WTC11 (cell line): ENCODE results near the gene TRIP11. TPM values are rescaled to one million over a fixed set of nuclear protein-coding genes. Genes with fewer than 3 reads are reported as not detected.

ENCODE experiments used
- ATAC-seq: fragments of 200-7000 bp; cut with Tn5 transposase; 2 replicates; pipeline ENCODE4 v1.10.0; 2021; ENCODE audit warnings: mild to moderate bottlenecking, moderate library complexity
- CTCF ChIA-PET: fragments of 300-600 bp; sonication (Branson Sonifier 250); formaldehyde crosslinking; loops from one replicate; lab custom pipeline; 2021; ENCODE audit warnings: antibody characterized with exemption; lab: Charles Lee
- POLR2A ChIA-PET: fragments of 350-600 bp; sonication (Branson Sonifier 250); formaldehyde crosslinking; loops from one replicate; lab custom pipeline; 2021; ENCODE audit warnings: antibody characterized with exemption; lab: Charles Lee
- DNase-seq: peaks from one replicate; pipeline ENCODE4 v3.0.0; 2021; ENCODE audit warnings: low spot score
- H3K27ac Mint-ChIP-seq: 2 replicates; pipeline ENCODE4 v1.8.0; 2021; ENCODE audit warnings: mixed read lengths
- H3K27me3 Mint-ChIP-seq: 2 replicates; pipeline ENCODE4 v1.8.0; 2021; ENCODE audit warnings: low read depth, mild to moderate bottlenecking, moderate library complexity, mixed read lengths
- H3K36me3 Mint-ChIP-seq: 2 replicates; pipeline ENCODE4 v1.8.0; 2021; ENCODE audit warnings: mixed read lengths
- H3K4me1 Mint-ChIP-seq: 2 replicates; pipeline ENCODE4 v1.8.0; 2022; ENCODE audit warnings: mixed read lengths
- H3K4me3 Mint-ChIP-seq: 2 replicates; pipeline ENCODE4 v1.8.0; 2021; ENCODE audit warnings: mild to moderate bottlenecking, moderate library complexity, mixed read lengths
- H3K9me3 Mint-ChIP-seq: 2 replicates; pipeline ENCODE4 v1.8.0; 2021; ENCODE audit warnings: mixed read lengths
- ATF2 ChIP-seq: sonication (generic); formaldehyde crosslinking; IDR thresholded peaks from 2 replicates; pipeline ENCODE4 v1.8.1; 2022; ENCODE audit warnings: low read depth, missing genetic modification reagents, borderline replicate concordance
- CREB1 ChIP-seq: sonication (generic); formaldehyde crosslinking; IDR thresholded peaks from 2 replicates; pipeline ENCODE4 v1.8.0; 2023; ENCODE audit warnings: mild to moderate bottlenecking, missing genetic modification reagents
- CREM ChIP-seq: sonication (generic); formaldehyde crosslinking; IDR thresholded peaks from 2 replicates; pipeline ENCODE4 v1.8.1; 2022; ENCODE audit warnings: mild to moderate bottlenecking, missing genetic modification reagents, moderate library complexity
- EMX1 ChIP-seq: fragments of 250-450 bp; sonication (Bioruptor Pico); IDR thresholded peaks from 2 replicates; pipeline ENCODE4 v1.8.0; 2021; ENCODE audit warnings: mild to moderate bottlenecking
- ETV6 ChIP-seq: sonication (generic); formaldehyde crosslinking; IDR thresholded peaks from 2 replicates; pipeline ENCODE4 v1.8.1; 2022; ENCODE audit warnings: mild to moderate bottlenecking, missing genetic modification reagents
- HMGXB4 ChIP-seq: sonication (generic); formaldehyde crosslinking; IDR thresholded peaks from 2 replicates; pipeline ENCODE4 v1.8.1; 2023; ENCODE audit warnings: mild to moderate bottlenecking, moderate library complexity, missing genetic modification reagents
- OVOL2 ChIP-seq: fragments of 250-450 bp; sonication (Bioruptor Pico); IDR thresholded peaks from 2 replicates; pipeline ENCODE4 v1.9.0; 2021; ENCODE audit warnings: mild to moderate bottlenecking, borderline replicate concordance
- RELA ChIP-seq: sonication (generic); formaldehyde crosslinking; IDR thresholded peaks from 2 replicates; pipeline ENCODE4 v1.8.1; 2022; ENCODE audit warnings: missing genetic modification reagents, mild to moderate bottlenecking, borderline replicate concordance
- SMAD3 ChIP-seq: sonication (generic); formaldehyde crosslinking; IDR thresholded peaks from 2 replicates; pipeline ENCODE4 v1.8.0; 2022; ENCODE audit warnings: missing genetic modification reagents, mild to moderate bottlenecking, borderline replicate concordance
- SP1 ChIP-seq: sonication (generic); formaldehyde crosslinking; conservative IDR thresholded peaks from 2 replicates; pipeline ENCODE4 v1.8.1; 2022; ENCODE audit warnings: missing genetic modification reagents
- TEAD4 ChIP-seq: sonication (generic); formaldehyde crosslinking; IDR thresholded peaks from 2 replicates; pipeline ENCODE4 v1.8.0; 2022; ENCODE audit warnings: mild to moderate bottlenecking, missing genetic modification reagents
- TP53 ChIP-seq: sonication (generic); formaldehyde crosslinking; IDR thresholded peaks from 2 replicates; pipeline ENCODE4 v1.8.1; 2023; ENCODE audit warnings: mild to moderate bottlenecking, missing genetic modification reagents
- USF2 ChIP-seq: sonication (generic); formaldehyde crosslinking; IDR thresholded peaks from 2 replicates; pipeline ENCODE4 v1.8.1; 2023; ENCODE audit warnings: mild to moderate bottlenecking, missing genetic modification reagents, moderate library complexity
- ZNF121 ChIP-seq: sonication (generic); formaldehyde crosslinking; IDR thresholded peaks from 2 replicates; pipeline ENCODE4 v1.8.0; 2023; ENCODE audit warnings: missing genetic modification reagents
- ZNF396 ChIP-seq: fragments of 250-450 bp; sonication (Bioruptor Pico); IDR thresholded peaks from 2 replicates; pipeline ENCODE4 v1.8.0; 2021; ENCODE audit warnings: mild to moderate bottlenecking, moderate library complexity, borderline replicate concordance
- ZNF425 ChIP-seq: fragments of 250-450 bp; sonication (Bioruptor Pico); conservative IDR thresholded peaks from 2 replicates; pipeline ENCODE4 v1.9.0; 2021; ENCODE audit warnings: mild to moderate bottlenecking
- total RNA-seq: library from RNA; stranded (reverse); gene quantifications from 3 replicates; pipeline ENCODE4 v1.2.3, GENCODE V29; 2021
- TF ChIP-seq, protein P1 (sequence below): fragments of 250-450 bp; sonication (Bioruptor Pico); IDR thresholded peaks from 2 replicates; pipeline ENCODE4 v1.8.0; 2021; ENCODE audit warnings: mild to moderate bottlenecking
- TF ChIP-seq, protein P2 (sequence below): sonication (generic); formaldehyde crosslinking; IDR thresholded peaks from 2 replicates; pipeline ENCODE4 v1.8.0; 2022; ENCODE audit warnings: mild to moderate bottlenecking, missing genetic modification reagents

The TRIP11 gene
- total RNA-seq, 1 experiment from 2014 or later, result 34.4 TPM

DNA sequence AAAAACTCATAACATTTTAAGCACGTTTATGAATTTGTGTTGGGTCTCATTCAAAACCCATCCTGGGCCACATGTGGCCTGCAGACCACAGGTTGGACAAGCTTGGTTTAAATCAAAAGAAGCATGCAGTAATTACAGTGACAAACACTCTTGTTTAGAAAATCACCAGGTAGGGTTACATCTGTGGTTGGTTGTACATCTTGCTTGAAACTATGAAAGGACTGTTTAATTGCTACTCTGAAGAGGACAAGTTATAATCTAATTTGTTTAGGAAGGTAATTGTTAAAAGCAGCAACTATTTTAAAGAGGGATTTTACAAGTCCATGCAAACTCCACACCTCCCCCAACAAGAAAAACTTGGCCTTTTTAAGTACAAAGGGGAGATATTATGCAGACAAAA lies 4.0 kb downstream of the TRIP11 start (continued):
- TF ChIP-seq, protein P1, sequence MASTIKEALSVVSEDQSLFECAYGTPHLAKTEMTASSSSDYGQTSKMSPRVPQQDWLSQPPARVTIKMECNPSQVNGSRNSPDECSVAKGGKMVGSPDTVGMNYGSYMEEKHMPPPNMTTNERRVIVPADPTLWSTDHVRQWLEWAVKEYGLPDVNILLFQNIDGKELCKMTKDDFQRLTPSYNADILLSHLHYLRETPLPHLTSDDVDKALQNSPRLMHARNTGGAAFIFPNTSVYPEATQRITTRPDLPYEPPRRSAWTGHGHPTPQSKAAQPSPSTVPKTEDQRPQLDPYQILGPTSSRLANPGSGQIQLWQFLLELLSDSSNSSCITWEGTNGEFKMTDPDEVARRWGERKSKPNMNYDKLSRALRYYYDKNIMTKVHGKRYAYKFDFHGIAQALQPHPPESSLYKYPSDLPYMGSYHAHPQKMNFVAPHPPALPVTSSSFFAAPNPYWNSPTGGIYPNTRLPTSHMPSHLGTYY (CRISPR knock-in tag), result no peak
- TF ChIP-seq OVOL2 (no peak), TEAD4 (CRISPR knock-in tag) (no peak), ZNF425 (CRISPR knock-in tag) (no peak), RELA (no peak), USF2 (no peak), ZNF396 (CRISPR knock-in tag) (no peak), EMX1 (no peak), ETV6 (CRISPR knock-in tag) (no peak), ATF2 (no peak)

DNA sequence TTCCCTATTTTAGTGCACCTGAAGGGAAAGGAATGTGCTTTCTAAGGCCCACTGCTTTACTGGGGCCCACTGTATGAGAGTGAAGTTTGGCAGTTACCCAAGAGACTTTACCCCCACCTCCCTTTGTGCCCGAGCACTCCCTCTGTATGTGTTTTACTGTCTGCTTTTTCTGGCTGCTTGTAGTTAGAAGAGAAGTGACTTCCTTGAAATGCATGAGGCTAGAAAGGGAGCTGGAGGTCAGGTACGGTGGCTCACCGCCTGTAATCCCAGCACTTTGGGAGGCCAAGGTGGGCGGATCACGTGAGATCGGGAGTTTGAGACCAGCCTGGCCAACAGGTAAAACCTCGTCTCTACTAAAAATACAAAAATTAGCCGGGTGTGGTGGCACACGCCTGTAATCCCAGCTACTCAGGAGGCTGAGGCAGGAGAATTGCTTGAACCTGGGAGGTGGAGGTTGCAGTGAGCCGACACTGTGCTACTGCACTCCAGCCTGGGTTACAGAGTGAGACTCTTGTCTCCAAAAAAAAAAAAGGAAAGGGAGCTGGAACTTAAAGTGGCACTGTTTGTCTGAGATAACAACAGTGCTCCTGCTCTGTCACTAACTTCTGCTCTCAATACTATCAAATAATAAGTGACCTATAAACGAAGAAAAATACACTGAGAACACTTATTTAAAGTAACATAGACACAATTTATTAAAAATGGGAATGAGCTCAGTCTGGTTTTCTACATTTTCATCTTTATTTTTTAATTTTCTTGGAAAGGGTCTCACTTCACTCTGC lies 5.8 kb downstream of the TRIP11 start:
- peaks cover 11% of the 10 kb centered on the region for H3K4me1 Mint-ChIP-seq
- no peak for TF ChIP-seq ZNF425 (CRISPR knock-in tag)
- TF ChIP-seq HMGXB4 (CRISPR knock-in tag), result no peak
- TF ChIP-seq, protein P2, sequence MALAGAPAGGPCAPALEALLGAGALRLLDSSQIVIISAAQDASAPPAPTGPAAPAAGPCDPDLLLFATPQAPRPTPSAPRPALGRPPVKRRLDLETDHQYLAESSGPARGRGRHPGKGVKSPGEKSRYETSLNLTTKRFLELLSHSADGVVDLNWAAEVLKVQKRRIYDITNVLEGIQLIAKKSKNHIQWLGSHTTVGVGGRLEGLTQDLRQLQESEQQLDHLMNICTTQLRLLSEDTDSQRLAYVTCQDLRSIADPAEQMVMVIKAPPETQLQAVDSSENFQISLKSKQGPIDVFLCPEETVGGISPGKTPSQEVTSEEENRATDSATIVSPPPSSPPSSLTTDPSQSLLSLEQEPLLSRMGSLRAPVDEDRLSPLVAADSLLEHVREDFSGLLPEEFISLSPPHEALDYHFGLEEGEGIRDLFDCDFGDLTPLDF, result no peak
- TF ChIP-seq CREM (CRISPR knock-in tag), result no peak
- TF ChIP-seq ZNF121 (CRISPR knock-in tag), result no peak
- no peak for TF ChIP-seq CREB1 (CRISPR knock-in tag)
- no peak for TF ChIP-seq SMAD3 (CRISPR knock-in tag)
- no peak for TF ChIP-seq SP1 (CRISPR knock-in tag)
- no peak for TF ChIP-seq TP53 (CRISPR knock-in tag)
- POLR2A ChIA-PET, result no interaction called here
- CTCF ChIA-PET, result interaction anchor here (0.7 kb wide), 1 partner anchor 1924 kb away, joined by 5 read pairs; no protein-coding TSS in a partner anchor
- DNase-seq (no peak), ATAC-seq (no peak)
- no peak overlapping the region for H3K4me3 Mint-ChIP-seq
- H3K27me3 Mint-ChIP-seq, result no peaks in the 10 kb centered on the region; the same call in 1 of the 2 replicates
- no peak overlapping the region for H3K27ac Mint-ChIP-seq
- H3K9me3 Mint-ChIP-seq, result peaks cover 18% of the 10 kb centered on the region
- H3K36me3 Mint-ChIP-seq, result peaks cover 39% of the 10 kb centered on the region
